Lower lobe of right lung (tissue), 2 donors: Measurements from ENCODE around the gene SORT1. TPM values are rescaled to one million over a fixed set of nuclear protein-coding genes. Genes with fewer than 3 reads are reported as not detected.

Experiments used
- ATAC-seq, 2 donors: fragments of 200-7000 bp; cut with Tn5 transposase; one replicate each; pipeline ENCODE4 v1.9.1; 2020 to 2022; ENCODE audit warnings: mild to moderate bottlenecking in 2 of 2, moderate library complexity in 2 of 2
- DNase-seq: peaks from one replicate; pipeline ENCODE4 v3.0.0-alpha.2; 2020
- H3K27ac ChIP-seq: fragments of 200-600 bp; one replicate; pipeline ENCODE4 v1.8.0; 2022
- H3K27me3 ChIP-seq: fragments of 200-600 bp; one replicate; pipeline ENCODE4 v1.8.0; 2022; ENCODE audit warnings: low read depth
- H3K36me3 ChIP-seq: fragments of 200-600 bp; one replicate; pipeline ENCODE4 v1.8.0; 2022; ENCODE audit warnings: mild to moderate bottlenecking
- H3K4me1 ChIP-seq: fragments of 200-600 bp; one replicate; pipeline ENCODE4 v1.8.0; 2022
- H3K4me3 ChIP-seq: fragments of 200-600 bp; one replicate; pipeline ENCODE4 v1.8.0; 2022; ENCODE audit warnings: mild to moderate bottlenecking
- H3K9me3 ChIP-seq: fragments of 200-600 bp; one replicate; pipeline ENCODE4 v1.8.0; 2022
- intact Hi-C: fragments of 100-400 bp; cut with DNase I; formaldehyde crosslinking; loops from one replicate; pipeline ENCODE4 v1.11.0; 2022
- total RNA-seq: library from RNA; stranded (reverse); fragmentation: NEBNext Ultra II Directional; extraction: Animal tissue kit (Norgen Biotek cat#: 25700); gene quantifications from one replicate; pipeline ENCODE4 v1.2.1, GENCODE V29; 2021
- TF ChIP-seq, protein P1 (sequence below): fragments of 200-600 bp; IDR thresholded peaks from one replicate; pipeline ENCODE4 v1.8.0; 2022; ENCODE audit warnings: antibody characterized with exemption, mild to moderate bottlenecking
- donor health status: DM: no; HTN: yes; CAD: no; lungs with severe emphysema.

SORT1 gene
- total RNA-seq, 1 donor from 2014 or later: 178 TPM

DNA sequence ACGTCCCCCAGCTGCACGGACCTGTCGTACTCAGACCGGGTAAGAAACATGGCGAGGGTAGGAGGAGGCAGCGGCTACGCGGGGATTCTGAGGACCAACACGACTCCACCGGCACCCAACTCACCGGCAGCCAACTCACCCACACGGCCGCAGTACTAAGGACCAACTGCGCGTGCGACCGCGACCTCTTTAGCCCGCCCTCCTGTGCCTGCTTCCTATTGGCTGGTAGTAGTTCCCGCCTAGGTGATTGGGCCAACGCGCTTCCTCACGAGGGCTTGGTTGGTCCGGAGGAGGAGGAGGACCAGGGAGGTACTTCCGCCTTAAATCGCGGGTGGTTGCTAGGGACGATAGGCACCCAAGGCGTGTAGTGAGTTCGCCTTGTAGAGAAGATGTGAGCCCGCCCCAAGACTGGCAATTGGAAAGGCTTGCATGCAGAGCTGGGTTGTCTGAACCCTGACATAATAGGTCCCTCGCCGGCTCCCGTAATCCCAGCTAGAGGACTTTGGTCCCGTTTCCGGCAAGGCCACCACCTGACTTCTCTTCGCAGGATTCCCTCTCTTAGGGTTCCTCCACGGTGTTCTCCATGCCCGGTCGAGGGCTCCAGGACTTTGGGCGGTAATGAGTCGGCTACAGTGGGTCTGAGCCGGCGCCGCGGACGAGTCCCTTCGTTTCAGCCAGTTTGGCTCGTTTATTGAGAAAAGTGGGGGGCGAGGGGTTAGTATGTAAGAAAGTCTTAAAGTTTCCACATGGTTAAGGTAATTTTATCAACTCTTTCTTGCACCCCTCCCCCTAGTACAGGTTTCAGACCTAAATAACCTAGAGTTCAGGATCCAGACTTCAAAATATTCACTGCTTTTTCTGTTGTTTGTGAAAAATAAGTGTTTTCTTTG lies 28.8 kb upstream of the SORT1 start, which contains the start of gene PSMA5:
Gene PSMA5 (minus strand): TSS at position 168 of the 890 bp plus-strand sequence. CDS start 118 bp downstream, at position 50.
- Histone ChIP-seq H3K9me3 (no peaks in the 10 kb centered on the region), H3K4me1 (peaks cover 38% of the 10 kb centered on the region), H3K27ac (peak within 1 kb of the TSS; percentile 87), H3K27me3 (no peaks in the 10 kb centered on the region), H3K36me3 (peaks cover 1% of the 10 kb centered on the region), H3K4me3 (peak within 1 kb of the TSS; percentile 74)
- intact Hi-C loops: no loop called here
- TF ChIP-seq, protein P1, sequence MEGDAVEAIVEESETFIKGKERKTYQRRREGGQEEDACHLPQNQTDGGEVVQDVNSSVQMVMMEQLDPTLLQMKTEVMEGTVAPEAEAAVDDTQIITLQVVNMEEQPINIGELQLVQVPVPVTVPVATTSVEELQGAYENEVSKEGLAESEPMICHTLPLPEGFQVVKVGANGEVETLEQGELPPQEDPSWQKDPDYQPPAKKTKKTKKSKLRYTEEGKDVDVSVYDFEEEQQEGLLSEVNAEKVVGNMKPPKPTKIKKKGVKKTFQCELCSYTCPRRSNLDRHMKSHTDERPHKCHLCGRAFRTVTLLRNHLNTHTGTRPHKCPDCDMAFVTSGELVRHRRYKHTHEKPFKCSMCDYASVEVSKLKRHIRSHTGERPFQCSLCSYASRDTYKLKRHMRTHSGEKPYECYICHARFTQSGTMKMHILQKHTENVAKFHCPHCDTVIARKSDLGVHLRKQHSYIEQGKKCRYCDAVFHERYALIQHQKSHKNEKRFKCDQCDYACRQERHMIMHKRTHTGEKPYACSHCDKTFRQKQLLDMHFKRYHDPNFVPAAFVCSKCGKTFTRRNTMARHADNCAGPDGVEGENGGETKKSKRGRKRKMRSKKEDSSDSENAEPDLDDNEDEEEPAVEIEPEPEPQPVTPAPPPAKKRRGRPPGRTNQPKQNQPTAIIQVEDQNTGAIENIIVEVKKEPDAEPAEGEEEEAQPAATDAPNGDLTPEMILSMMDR: no peak
- DNase-seq (peak; percentile 98), ATAC-seq (peak; percentile 99 to 100)

DNA sequence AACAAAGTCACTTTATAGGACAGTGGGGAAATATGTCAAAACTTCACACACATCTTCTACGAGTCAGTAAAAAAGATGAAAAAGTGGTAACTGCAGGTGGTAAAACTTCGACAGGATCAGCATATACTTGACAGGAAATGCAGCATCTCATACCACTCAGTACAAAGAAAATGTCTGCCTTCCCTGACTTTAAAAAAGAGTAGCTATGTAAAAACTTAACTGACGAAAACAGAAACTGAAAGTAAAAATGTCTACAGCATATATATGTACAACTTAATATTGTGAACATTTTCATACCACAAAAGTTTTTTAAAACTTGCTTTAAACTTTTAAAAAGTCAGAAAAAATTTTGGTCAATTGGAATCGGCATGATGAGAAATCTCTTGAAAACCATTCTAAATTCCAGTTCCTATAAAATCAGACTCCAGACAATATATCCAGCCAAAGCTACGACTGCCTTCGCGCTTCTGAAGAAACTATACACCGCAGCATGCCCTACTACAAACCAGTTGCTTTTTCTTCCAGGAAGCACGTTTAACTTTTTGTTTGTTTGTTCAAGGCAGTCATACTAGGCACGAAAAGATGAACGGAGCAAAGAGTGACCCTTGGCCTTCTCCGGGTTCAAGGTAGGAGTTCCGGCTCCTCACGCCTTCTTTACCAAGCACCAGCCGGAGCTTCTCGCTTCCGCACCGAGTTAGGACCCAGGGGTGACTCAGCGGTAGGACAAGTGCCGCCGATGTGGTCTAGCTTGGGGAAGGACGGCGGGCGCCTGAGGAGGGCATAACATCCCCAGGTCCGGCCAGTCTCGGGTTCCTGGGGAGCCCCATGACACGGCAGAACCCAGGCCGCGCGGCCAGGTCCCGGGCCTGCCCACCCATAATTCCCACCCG lies 27.9 kb upstream of the SORT1 start:
- ATAC-seq (peak; percentile 67 to 74), DNase-seq (peak; percentile 79)
- TF ChIP-seq, protein P1: no peak
- intact Hi-C loops: no loop called here
- Histone ChIP-seq H3K27ac (peak overlapping the region; percentile 87), H3K36me3 (peaks cover 10% of the 10 kb centered on the region), H3K9me3 (no peaks in the 10 kb centered on the region), H3K27me3 (no peaks in the 10 kb centered on the region), H3K4me3 (peak overlapping the region; percentile 74), H3K4me1 (peaks cover 38% of the 10 kb centered on the region)

DNA sequence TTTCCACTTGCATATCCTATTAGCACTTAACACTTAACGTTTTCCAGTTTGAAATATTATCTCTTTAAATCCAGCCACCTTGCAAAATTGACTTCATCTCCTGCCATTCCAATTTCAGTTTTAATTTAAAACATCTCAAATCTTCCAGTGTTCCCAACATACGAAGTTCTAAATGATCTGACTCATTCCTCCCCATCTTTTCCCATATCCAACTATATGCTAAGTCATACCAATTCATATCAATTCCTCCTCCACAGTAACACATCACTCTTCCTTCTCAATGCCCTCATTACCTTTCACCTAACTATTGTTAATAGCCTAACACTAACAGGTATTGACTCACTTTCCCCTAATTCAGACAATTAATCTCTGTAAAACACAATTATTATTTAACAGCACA lies 25.8 kb upstream of the SORT1 start:
- TF ChIP-seq, protein P1: no peak
- no peaks in the 10 kb centered on the region for H3K27me3 ChIP-seq
- peaks cover 38% of the 10 kb centered on the region for H3K4me1 ChIP-seq
- H3K4me3 ChIP-seq: no peak overlapping the region
- ATAC-seq: no peak
- intact Hi-C loops: no loop called here
- H3K9me3 ChIP-seq: no peaks in the 10 kb centered on the region
- H3K36me3 ChIP-seq: peaks cover 32% of the 10 kb centered on the region
- no peak overlapping the region for H3K27ac ChIP-seq
- DNase-seq: no peak

- H3K27ac ChIP-seq: no peak overlapping the region
- ATAC-seq: no peak
- no peaks in the 10 kb centered on the region for H3K9me3 ChIP-seq
- DNase-seq: no peak
- H3K27me3 ChIP-seq: no peaks in the 10 kb centered on the region
- TF ChIP-seq, protein P1: no peak
- no peak overlapping the region for H3K4me3 ChIP-seq
- H3K4me1 ChIP-seq: no peaks in the 10 kb centered on the region
- H3K36me3 ChIP-seq: peaks cover 97% of the 10 kb centered on the region
- intact Hi-C loops: no loop called here
These were observed 14.8 kb upstream of the SORT1 start for GRCh38 chr1:109412551-109412950.

- H3K9me3 ChIP-seq: no peaks in the 10 kb centered on the region
- no peak for ATAC-seq
- intact Hi-C loops: loop anchor here (10.0 kb wide), 1 partner anchor 130 kb away; no protein-coding TSS in a partner anchor
- no peak for DNase-seq
- no peak overlapping the region for H3K27ac ChIP-seq
- no peak overlapping the region for H3K4me3 ChIP-seq
- peaks cover 100% of the 10 kb centered on the region for H3K36me3 ChIP-seq
- TF ChIP-seq, protein P1: no peak
- no peaks in the 10 kb centered on the region for H3K27me3 ChIP-seq
- H3K4me1 ChIP-seq: no peaks in the 10 kb centered on the region
These were observed 7.1 kb upstream of the SORT1 start for GRCh38 chr1:109404838-109405237.
